GM12878 (cell line): ENCODE data around the gene TCF4. TPM values are rescaled to one million over a fixed set of nuclear protein-coding genes. Genes with fewer than 3 reads are reported as not detected.

Experiments used
- ATAC-seq: fragments of 200-7000 bp; cut with Tn5 transposase; 3 replicates; pipeline ENCODE4 v1.9.1; 2020; ENCODE audit warnings: mild to moderate bottlenecking, moderate library complexity
- BruUV-seq: library from RNA; stranded (reverse); fragments of 400-500 nt; replicated peaks from 2 replicates; lab custom pipeline; 2021; lab: Mats Ljungman, UMichigan
- CTCF ChIA-PET: fragments of 300-600 bp; sonication (Branson Sonifier 250); formaldehyde crosslinking; extraction: SDS; loops from one replicate; lab custom pipeline; 2021; ENCODE audit warnings: inconsistent platforms; lab: Yijun Ruan, JAX
- POLR2A ChIA-PET: fragments of 350-600 bp; formaldehyde crosslinking; extraction: SDS; loops from one replicate; lab custom pipeline; 2021; ENCODE audit warnings: inconsistent platforms; lab: Charles Lee
- RAD21 ChIA-PET: fragments of 300-600 bp; sonication (Branson Sonifier 250); formaldehyde crosslinking; loops from one replicate; lab custom pipeline; 2023; ENCODE audit warnings: antibody characterized with exemption; ENCODE audit not compliant: unreplicated experiment; lab: Charles Lee
- SMC1A ChIA-PET: fragments of 300-600 bp; sonication (Branson Sonifier 250); formaldehyde crosslinking; loops from one replicate; lab custom pipeline; 2023; ENCODE audit not compliant: unreplicated experiment, uncharacterized antibody; lab: Charles Lee
- DNase-seq: peaks from one replicate; pipeline ENCODE4 v3.0.0-alpha.2; 2011; ENCODE audit warnings: low read depth, low spot score
- FAIRE-seq: peaks from 3 replicates; lab custom pipeline; 2011; peaks lifted over from hg19 to GRCh38; lab: Jason Lieb, UNC
- H2AFZ ChIP-seq: 2 replicates; pipeline ENCODE4 v1.6.0; 2011; ENCODE audit warnings: low read depth, low read length, control low read depth; ENCODE audit not compliant: control insufficient read depth
- H3K27ac ChIP-seq: 2 replicates; pipeline ENCODE4 v1.5.1; 2011; ENCODE audit warnings: control low read depth; ENCODE audit not compliant: control insufficient read depth, insufficient read depth
- H3K27me3 ChIP-seq, 2 experiments: replicated peaks in 1 of 2; 2 replicates each; pipeline versions ENCODE4 v1.6.0 to v1.6.1; 2011; ENCODE audit warnings: low read length in 1 of 2; ENCODE audit not compliant: control insufficient read depth in 2 of 2, insufficient read depth in 2 of 2
- H3K36me3 ChIP-seq, 2 experiments: 2 replicates each; pipeline ENCODE4 v1.5.1; 2011; ENCODE audit warnings: low read length in 1 of 2; ENCODE audit not compliant: control insufficient read depth in 2 of 2, insufficient read depth in 2 of 2
- H3K4me1 ChIP-seq: 2 replicates; pipeline ENCODE4 v1.6.1; 2011; ENCODE audit warnings: mild to moderate bottlenecking, low read length, moderate library complexity, mixed read lengths; ENCODE audit not compliant: control insufficient read depth, insufficient read depth
- H3K4me2 ChIP-seq: 2 replicates; pipeline ENCODE4 v1.6.0; 2011; ENCODE audit warnings: control low read depth; ENCODE audit not compliant: control insufficient read depth, insufficient read depth
- H3K4me3 ChIP-seq: fragments of 200-600 bp; sonication (generic); 2 replicates; pipeline ENCODE4 v1.5.1; 2016
- H3K79me2 ChIP-seq: 2 replicates; pipeline ENCODE4 v1.6.0; 2011; ENCODE audit warnings: low read length; ENCODE audit not compliant: control insufficient read depth, insufficient read depth
- H3K9ac ChIP-seq: 2 replicates; pipeline ENCODE4 v1.8.0; 2011; ENCODE audit warnings: low read length, control low read depth, mixed read lengths; ENCODE audit not compliant: control insufficient read depth, insufficient read depth
- H3K9me3 ChIP-seq: replicated peaks from 3 replicates; pipeline ENCODE4 v1.5.1; 2011; ENCODE audit warnings: mild to moderate bottlenecking, low read length; ENCODE audit not compliant: control insufficient read depth, insufficient read depth
- H4K20me1 ChIP-seq: 2 replicates; pipeline ENCODE4 v1.6.0; 2011; ENCODE audit not compliant: control insufficient read depth, insufficient read depth
- BHLHE40 ChIP-seq, 2 experiments: fragments of 450-650 bp in 1 of 2; IDR thresholded peaks; 2 replicates each; pipeline ENCODE4 v1.6.1; 2011 to 2017; ENCODE audit warnings: low read depth in 2 of 2, borderline replicate concordance in 1 of 2, improper control_type of control experiment in 1 of 2, low read length in 1 of 2, mild to moderate bottlenecking in 1 of 2
- CEBPZ ChIP-seq: fragments of 150-350 bp; IDR thresholded peaks from 2 replicates; pipeline ENCODE4 v1.6.1; 2016; ENCODE audit warnings: low read depth, low read length
- E4F1 ChIP-seq: fragments of 450-650 bp; IDR thresholded peaks from 2 replicates; pipeline ENCODE4 v1.6.1; 2018; ENCODE audit warnings: borderline replicate concordance, mild to moderate bottlenecking; ENCODE audit not compliant: partially characterized antibody
- MYB ChIP-seq: fragments of 150-350 bp; IDR thresholded peaks from 2 replicates; pipeline ENCODE4 v1.6.1; 2014; ENCODE audit warnings: mild to moderate bottlenecking, low read depth, low read length, borderline replicate concordance
- POU2F2 ChIP-seq: IDR thresholded peaks from 3 replicates; pipeline ENCODE4 v1.6.1; 2011; ENCODE audit warnings: low read depth, mild to moderate bottlenecking, low read length, borderline replicate concordance
- SRF ChIP-seq, 2 experiments: IDR thresholded peaks; 2 replicates each; pipeline ENCODE4 v1.6.1; 2011; ENCODE audit warnings: low read depth in 2 of 2, low read length in 2 of 2, mild to moderate bottlenecking in 1 of 2, moderate library complexity in 1 of 2
- SUZ12 ChIP-seq: fragments of 200-600 bp; sonication (generic); IDR thresholded peaks from one replicate; pipeline ENCODE4 v1.6.1; 2018; ENCODE audit warnings: antibody characterized with exemption, mild to moderate bottlenecking; ENCODE audit not compliant: unreplicated experiment
- TARDBP ChIP-seq: IDR thresholded peaks from 2 replicates; pipeline ENCODE4 v1.6.1; 2016; ENCODE audit warnings: borderline replicate concordance
- WGBS: methylation state at CpG from one replicate; pipeline ENCODE4 v1.1.6; 2016; ENCODE audit warnings: low lambda C conversion rate; ENCODE audit not compliant: insufficient replicate concordance, insufficient coverage; ENCODE audit errors: missing lambda C conversion rate; 5-methylcytosine and 5-hydroxymethylcytosine counted together
- in situ Hi-C: fragments of 300-500 bp; cut with MboI; formaldehyde crosslinking; loops from 9 replicates; pipeline ENCODE4 v1.14.3; 2018; ENCODE audit warnings: mixed read lengths
- intact Hi-C: fragments of 100-400 bp; cut with micrococcal nuclease; formaldehyde crosslinking; loops from one replicate; pipeline ENCODE4 v1.14.2; 2022; ENCODE audit not compliant: unreplicated experiment
- polyA plus RNA-seq, 11 experiments: library from polyadenylated mRNA; depleted of rRNA in 4 of 11; unstranded in 6 of 11; stranded (reverse) in 5 of 11; fragments of >200 nt; fragmentation: Nextera tagmentation in 4 of 11; fragmentation: Illumina TruSeq in 1 of 11; extraction: Ambion mirVana in 4 of 11; extraction: Trizol in 1 of 11; gene quantifications; 1 replicate in 1 of 11; 2 replicates in 10 of 11; pipeline versions ENCODE4 v1.2.1 to v1.2.3, GENCODE V29; 2011 to 2016; ENCODE audit warnings: inconsistent platforms in 2 of 11, missing spikeins in 2 of 11, low read depth in 1 of 11
- total RNA-seq, 4 experiments: library from RNA; depleted of rRNA in 3 of 4; stranded (reverse); fragments of >200 nt in 3 of 4; fragmentation: Illumina TruSeq in 1 of 4; extraction: Trizol in 1 of 4; gene quantifications; 2 replicates each; pipeline versions ENCODE4 v1.2.1 to v1.2.3, GENCODE V29; 2013 to 2021

Gene TCF4
- total and polyA plus RNA-seq, 10 of the 15 experiments (the other 5 are each of a cell fraction or from before 2014, with no cell fraction given), result 15.2 to 94.0 (median 31.5) TPM

GRCh38 chr18:55229682-55230081, 358.3 kb downstream of the TCF4 start:
- intact Hi-C loops, result loop anchor here (10.0 kb wide), 3 partner anchors 135 to 345 kb away; no protein-coding TSS in a partner anchor
- Histone ChIP-seq H3K27ac (no peak overlapping the region), H3K9me3 (no peaks in the 10 kb centered on the region), H2AFZ (no peak overlapping the region), H3K36me3 (peaks cover 21 to 35% of the 10 kb centered on the region in 2 experiments), H3K4me3 (no peak overlapping the region), H3K4me1 (no peaks in the 10 kb centered on the region), H3K79me2 (no peaks in the 10 kb centered on the region), H3K9ac (no peak overlapping the region), H3K4me2 (no peak overlapping the region), H3K27me3 (no peaks in the 10 kb centered on the region), H4K20me1 (no peaks in the 10 kb centered on the region)
- ChIA-PET CTCF (interaction anchor here (1.2 to 1.7 kb wide), 2 partner anchors 21 to 46 kb away, joined by 3 to 12 read pairs; no protein-coding TSS in a partner anchor), SMC1A (interaction anchor here (1.3 kb wide), 1 partner anchor 44 kb away, joined by 3 read pairs; no protein-coding TSS in a partner anchor), RAD21 (no interaction called here), POLR2A (interaction anchor here (0.7 kb wide), 1 partner anchor 24 kb away, joined by 5 read pairs; no protein-coding TSS in a partner anchor)
- FAIRE-seq (no peak), DNase-seq (no peak), ATAC-seq (no peak)
- 33% methylated on average over 4 of the region's 4 CpGs for WGBS
- TF ChIP-seq CEBPZ, result no peak
- no peak for TF ChIP-seq TARDBP
- in situ Hi-C loops, result loop anchor here (10.0 kb wide), 3 partner anchors 175 to 1345 kb away; no protein-coding TSS in a partner anchor
- BruUV-seq, result no TSS peak

- in situ Hi-C loops, result no loop called here
- H3K27ac ChIP-seq, result no peak overlapping the region
- no peak overlapping the region for H3K4me3 ChIP-seq
- no peaks in the 10 kb centered on the region for H3K27me3 ChIP-seq
- FAIRE-seq, result no peak
- H3K4me1 ChIP-seq, result no peaks in the 10 kb centered on the region
- BruUV-seq, result no TSS peak
- ChIA-PET POLR2A (no interaction called here), CTCF (interaction anchor here (1.2 to 1.7 kb wide), 2 partner anchors 17 to 47 kb away, joined by 3 to 12 read pairs; no protein-coding TSS in a partner anchor), SMC1A (interaction anchor here (1.3 kb wide), 1 partner anchor 45 kb away, joined by 3 read pairs; no protein-coding TSS in a partner anchor), RAD21 (no interaction called here)
- DNase-seq, result no peak
- WGBS, result 97% methylated on average over 15 of the region's 15 CpGs
- no peaks in the 10 kb centered on the region for H3K79me2 ChIP-seq
- intact Hi-C loops, result loop anchor here (10.0 kb wide), 1 partner anchor 134 kb away; no protein-coding TSS in a partner anchor
- H3K9ac ChIP-seq, result no peak overlapping the region
- peaks cover 21 to 29% of the 10 kb centered on the region in 2 experiments for H3K36me3 ChIP-seq
- ATAC-seq, result no peak
- no peaks in the 10 kb centered on the region for H3K9me3 ChIP-seq
- H3K4me2 ChIP-seq, result no peak overlapping the region
- no peak overlapping the region for H2AFZ ChIP-seq
- no peaks in the 10 kb centered on the region for H4K20me1 ChIP-seq
- TF ChIP-seq POU2F2, result no peak
- no peak for TF ChIP-seq E4F1
- no peak for TF ChIP-seq BHLHE40 (IDR thresholded peaks at IDR 0.05; ENCODE audit: borderline replicate concordance in 1 of 2, low read depth in 2 of 2, low read length in 1 of 2)
- no peak for TF ChIP-seq SRF (IDR thresholded peaks at IDR 0.05; ENCODE audit: low read depth in 2 of 2, low read length in 2 of 2)
- TF ChIP-seq MYB, result no peak
- TF ChIP-seq SUZ12, result no peak
These were observed 359.3 kb downstream of the TCF4 start for GRCh38 chr18:55228707-55229106.
